GM21423 (cell line): ENCODE measurements around the gene SV2C.
"Not testable (repeated sequence)": the region's sequence is repeated elsewhere in the genome, so short reads cannot be mapped to it uniquely, and the experiment has no call there.

Source experiments
- ATAC-seq: cut with Tn5 transposase; IDR thresholded peaks from one replicate; pipeline ENCODE4 v1.9.1; 2021; ENCODE audit warnings: mild to moderate bottlenecking, moderate library complexity; ENCODE audit not compliant: unreplicated experiment

SV2C gene

DNA sequence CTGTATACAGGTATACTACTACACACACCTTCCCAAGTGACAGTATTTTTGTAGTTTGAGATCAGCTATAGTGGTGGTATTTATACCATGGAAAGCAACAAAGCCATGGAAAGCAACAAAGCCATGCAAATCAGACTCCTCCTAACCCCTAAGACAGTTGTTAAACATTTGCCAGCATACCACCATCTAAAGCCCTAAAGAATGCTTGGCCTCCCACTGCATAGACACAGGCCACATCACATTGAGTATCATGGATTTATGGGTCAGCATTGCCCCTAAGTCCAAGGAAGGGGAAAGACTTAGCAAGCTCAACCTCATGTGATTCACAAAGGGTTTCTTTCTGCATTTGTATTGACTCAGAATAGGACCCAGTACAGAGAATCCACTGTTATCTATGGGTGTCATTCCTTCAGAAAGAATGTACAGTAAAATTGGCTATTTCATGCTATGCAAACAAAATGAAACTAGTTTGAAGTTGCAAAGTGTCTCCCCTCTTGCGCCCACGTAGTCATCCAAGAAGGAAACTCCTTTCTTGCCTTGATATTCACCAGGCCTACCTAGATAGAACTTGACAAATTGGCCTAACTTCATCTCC is 249.5 kb downstream of the SV2C start:
- ATAC-seq = no peak

DNA sequence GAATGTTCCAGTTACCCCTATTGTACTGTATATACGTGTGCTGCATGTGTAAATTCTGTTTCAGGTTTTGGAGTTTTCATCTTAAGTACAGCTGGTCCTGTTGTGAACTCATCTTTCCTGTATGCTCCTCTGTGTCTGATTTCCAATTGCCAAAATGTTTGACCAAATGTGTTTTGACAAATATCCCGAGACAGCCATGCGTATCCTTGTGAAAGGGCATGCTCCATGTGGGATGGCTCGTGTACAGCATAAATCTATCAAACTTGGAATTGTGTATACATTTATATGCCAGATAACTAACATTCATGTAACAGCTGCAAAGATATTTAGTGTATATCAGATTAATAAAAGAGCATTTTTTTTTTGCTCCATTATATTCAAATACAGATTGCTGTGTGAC is 250.4 kb downstream of the SV2C start:
- ATAC-seq = no peak

DNA sequence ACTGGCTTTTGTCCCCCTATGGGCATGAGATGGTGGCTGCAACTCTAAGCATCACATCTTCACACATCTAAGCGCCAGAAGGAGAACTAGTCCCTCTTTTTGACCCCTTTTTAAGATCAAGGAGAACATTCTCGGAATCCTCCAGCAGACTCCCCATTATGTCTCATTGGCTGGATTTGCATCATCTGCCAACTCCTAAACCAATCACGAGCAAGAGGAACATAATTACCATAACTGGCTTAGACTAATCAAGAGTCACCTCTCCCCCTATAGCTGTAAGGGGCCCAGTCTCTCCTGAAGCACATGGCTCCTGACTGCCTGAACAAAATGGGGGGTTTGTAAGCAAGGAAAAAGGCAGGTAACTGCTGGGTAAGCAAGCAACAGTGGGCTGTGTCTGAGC is 251.4 kb downstream of the SV2C start:
- no peak for ATAC-seq

DNA sequence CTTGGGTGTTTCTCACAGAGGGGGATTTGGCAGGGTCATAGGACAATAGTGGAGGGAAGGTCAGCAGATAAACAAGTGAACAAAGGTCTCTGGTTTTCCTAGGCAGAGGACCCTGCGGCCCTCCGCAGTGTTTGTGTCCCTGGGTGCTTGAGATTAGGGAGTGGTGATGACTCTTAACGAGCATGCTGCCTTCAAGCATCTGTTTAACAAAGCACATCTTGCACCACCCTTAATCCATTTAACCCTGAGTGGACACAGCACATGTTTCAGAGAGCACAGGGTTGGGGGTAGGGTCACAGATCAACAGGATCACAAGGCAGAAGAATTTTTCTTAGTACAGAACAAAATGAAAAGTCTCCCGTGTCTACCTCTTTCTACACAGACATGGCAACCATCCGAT is 252.3 kb downstream of the SV2C start:
- ATAC-seq = not testable (repeated sequence)

DNA sequence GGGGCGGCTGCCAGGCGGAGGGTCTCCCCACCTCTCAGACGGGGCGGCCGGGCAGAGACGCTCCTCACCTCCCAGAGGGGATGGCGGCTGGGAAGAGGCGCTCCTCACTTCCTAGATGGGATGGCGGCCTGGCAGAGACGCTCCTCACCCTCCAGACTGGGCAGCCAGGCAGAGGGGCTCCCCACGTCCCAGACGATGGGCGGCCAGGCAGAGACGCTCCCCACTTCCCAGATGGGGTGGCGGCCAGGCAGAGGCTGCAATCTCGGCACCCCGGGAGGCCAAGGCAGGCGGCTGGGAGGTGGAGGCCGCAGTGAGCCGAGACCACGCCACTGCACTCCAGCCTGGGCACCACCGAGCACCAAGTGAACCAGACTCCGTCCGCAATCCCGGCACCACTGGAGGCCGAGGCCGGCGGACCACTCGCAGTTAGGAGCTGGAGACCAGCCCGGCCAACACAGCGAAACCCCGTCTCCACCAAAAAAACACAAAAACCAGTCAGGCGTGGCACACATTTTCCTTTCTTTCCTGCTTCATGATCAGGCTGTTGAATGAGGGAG is 253.1 kb downstream of the SV2C start:
- not testable (repeated sequence) for ATAC-seq

DNA sequence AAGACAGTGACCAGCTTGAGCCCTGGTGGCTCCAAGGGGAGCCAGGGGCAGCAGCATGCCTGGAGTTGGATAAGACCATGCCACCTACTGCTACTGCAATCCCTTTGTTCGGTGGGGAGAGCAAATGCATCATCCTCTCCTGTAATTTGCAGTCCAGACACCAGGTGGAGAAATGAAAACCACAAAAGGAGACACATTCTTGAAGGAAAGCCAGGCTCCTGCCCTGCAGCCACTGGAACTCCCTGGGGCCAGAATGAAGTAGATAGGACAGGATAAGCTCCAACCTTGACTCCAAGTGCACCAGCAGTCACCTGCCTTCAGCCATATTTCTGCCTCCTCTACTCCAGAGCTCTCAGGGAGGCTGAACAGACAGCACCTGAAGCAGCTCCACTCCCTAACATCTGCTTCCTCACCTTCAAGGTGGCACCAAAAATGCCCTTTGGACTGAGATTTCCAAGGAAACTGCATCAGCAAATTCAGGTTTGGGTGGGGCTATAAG is 254.8 kb downstream of the SV2C start:
- ATAC-seq = no peak

DNA sequence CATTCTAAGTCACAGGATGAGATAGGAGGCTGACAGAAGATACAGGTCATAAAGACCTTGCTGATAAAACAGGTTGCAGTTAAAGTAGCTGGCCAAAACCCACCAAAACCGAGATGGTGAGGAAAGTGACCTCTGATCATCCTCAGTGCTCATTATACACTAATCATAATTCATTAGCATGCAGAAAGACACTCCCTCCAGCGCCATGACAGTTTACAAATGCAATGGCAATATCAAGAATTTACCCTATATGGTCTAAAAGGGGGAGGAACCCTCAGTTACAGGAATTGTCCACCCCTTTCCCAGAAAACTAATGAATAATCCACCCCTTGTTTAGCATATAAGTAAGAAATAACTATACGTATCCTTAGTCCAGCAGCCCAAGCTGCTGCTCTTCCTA is 256.7 kb downstream of the SV2C start:
- no peak for ATAC-seq

DNA sequence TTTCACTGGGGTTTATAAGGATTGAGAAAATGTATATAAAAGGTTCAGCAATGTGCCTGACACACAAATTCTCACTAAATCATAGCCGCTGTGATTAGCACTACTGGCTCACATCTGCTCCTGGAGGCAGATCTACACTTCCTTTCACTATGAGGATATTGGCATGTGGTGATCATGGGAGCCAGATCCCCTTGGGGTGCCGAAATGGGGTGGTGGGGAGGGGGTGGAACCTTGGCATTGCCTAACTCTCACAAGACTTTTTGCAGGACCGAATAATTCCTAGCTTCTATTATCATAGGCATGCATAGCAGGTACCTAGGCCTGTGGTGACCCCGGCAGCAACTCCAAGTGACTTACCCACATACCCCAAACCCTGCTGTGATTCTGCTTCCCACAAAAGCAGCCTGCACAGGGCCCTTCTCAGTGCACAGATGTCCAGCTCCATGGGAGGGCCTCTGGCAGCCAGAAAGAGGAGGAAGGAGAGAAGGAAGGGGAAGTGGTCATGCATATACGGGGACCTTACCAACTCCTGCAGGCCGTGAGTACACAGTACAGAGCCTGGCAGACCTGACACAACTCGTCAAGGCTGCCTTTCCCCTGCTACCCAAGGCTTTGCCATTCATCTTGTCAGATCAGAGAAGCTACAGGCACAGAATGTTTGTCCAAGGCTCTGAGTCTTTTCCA is 258.6 kb downstream of the SV2C start:
- no peak for ATAC-seq

DNA sequence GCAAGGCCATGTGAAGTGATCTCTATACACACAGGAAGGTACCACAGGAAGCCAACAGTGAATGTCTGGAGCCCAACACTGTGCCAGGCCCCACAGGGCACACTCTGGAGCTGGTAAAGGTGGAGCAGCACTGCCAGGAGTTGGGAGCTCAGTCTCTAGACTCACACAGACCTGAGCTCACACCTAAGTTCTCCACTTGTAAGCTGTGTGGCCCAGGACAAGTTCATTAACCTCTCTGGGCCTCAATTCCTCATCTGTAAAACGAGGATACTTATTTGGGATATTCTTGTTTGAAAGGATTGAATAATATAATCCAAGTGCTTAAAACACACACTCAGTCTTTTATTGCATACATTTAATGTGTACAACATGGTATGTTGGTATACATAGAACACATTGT is 259.3 kb downstream of the SV2C start:
- ATAC-seq = no peak

DNA sequence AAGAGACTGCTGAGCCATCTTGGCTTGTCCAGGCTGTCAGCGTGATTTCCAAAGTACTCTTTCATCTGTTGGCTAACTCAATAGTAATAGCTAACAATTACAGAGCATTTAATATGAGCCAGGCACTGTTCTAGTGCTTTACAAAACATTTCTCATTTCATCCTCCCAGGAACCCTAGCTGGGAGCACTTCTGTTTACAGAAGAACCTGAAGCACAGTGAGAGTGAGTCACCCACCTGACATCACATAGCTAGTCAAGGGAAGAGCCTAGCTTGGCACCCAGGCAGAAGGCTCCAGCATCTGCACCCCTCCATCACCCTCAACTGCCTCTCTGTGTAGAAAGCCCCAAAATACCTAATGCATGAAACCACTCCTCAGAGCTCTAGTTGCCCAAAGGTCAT is 262.4 kb downstream of the SV2C start:
- ATAC-seq = no peak

DNA sequence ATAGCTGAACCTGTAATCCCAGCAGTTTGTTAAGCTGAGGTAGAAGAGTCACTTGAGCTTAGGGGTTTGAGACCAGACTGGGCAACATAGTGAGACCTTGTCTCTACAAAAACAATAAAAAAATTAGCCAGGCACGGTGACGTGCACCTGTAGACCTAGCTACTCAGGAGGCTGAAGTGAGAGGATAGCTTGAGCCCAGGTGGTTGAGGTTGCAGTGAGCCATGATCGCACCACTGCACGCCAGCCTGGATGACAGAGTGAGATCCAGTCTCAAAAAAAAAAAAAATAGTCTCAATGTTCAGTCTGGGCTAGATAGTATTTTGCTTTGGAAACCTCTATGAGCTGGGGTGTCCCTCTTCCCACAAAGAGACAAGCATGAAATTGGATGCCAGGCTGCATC is 268.0 kb downstream of the SV2C start:
- peak; percentile 17 for ATAC-seq

DNA sequence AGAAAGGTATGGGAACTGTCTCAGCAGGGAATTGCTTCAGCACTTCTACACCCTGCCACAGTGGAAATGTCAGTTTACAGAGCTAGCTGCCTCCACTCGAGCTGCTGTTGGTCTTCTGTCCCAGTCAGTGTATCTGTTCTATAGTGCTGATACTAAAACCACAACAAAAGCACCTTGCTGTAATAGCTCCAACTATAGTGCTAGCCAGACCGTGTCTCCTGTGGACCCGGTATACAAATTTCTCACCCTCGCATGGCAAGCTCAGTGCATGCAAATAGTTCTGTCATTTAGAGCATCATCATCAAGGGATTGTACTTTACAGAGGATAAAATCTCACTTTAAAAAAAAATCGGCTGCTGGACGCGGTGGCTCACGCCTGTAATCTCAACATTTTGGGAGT is 268.4 kb downstream of the SV2C start:
- ATAC-seq = peak; percentile 99

DNA sequence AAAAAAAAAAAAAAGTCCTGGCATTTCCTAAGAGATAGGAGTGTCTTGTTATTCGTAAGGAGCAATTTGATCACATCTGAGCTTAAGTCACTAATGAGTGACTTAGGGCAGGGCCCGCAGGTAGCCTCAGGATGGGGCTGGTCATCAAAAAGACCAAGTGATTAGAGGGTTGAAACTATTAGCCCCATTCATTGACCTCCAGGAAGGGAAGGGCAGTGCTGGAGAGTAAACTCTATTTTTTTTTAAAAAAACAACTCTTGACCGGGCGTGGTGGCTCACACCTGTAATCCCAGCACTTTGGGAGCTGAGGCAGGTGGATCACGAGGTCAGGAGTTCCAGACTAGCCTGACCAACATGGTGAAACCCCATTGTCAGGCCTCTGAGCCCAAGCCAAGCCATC is 273.7 kb downstream of the SV2C start:
- ATAC-seq = no peak

DNA sequence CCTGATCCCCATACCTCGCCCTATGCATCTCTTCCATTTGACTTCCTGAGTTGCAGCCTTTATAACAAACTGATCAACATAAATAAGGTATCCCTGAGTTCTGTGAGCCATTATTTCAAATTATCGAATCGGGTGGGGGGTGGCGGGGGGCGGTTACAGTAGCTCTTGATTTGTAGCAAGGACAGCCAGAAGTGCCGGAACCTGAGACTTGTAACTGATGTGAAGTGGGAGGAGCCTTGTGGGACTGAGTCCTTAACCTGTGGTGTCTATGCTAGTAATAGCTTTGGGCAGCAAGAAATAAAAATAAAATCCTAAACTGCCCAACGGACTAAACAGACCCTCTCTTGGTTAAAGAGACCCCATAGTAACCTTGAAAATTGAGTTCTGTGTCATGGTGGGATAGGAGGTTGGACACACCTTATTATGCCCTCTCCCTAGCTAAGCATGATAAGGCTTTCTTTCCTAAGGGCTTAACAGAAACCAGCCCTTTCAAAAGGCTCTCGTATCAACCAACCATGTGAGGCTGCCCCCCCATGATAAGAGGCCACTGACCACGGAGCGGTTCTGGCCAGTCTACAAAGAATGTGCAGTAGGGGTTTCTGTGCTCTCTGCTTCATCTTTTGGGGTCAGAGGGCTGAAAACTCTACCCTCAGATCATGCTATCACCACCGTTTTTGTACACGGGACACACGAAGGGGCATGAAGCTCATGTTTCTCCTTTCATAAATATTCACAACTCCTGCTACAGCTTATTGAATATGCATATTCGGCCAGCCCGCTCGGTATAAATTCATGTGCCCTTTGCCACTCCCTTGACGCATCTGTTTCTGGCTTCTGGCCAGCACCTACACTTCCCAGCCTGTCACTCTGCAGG is 280.4 kb downstream of the SV2C start:
- no peak for ATAC-seq

DNA sequence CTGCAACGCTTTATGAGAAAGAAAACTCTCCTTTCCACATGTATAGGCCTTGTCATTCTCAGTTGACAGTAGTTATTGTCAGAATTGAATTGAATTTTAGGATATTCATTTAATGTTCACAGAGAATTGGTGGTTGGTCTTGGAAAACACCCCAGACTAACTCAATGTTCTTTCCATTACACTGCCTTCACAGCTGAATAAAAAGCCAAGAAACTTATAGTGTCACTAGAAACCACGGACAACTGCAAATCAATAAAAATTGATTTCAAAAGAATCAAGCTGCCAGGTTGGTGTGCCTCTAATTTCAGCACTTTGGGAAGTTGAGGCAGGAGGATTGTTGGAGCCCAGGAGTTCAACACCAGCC is 281.0 kb downstream of the SV2C start:
- no peak for ATAC-seq

DNA sequence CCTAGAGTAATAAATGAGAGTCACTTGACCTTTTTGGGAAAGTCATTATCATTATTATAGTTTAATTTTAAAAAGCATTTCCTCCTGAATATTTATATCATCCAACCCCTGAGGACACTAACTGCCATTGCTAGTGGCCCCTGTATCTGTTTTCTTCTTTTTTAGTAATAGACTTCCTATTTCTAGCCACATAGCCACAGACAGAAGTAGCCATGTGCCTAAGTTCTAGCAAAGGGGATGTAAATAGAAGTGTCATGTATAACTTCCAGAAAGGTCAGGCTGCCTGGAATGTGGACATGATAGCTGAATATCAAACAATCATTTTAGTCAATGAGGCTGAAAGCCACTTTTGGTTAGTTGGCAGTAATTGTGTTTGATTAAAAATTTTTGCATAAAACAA is 282.4 kb downstream of the SV2C start:
- no peak for ATAC-seq

DNA sequence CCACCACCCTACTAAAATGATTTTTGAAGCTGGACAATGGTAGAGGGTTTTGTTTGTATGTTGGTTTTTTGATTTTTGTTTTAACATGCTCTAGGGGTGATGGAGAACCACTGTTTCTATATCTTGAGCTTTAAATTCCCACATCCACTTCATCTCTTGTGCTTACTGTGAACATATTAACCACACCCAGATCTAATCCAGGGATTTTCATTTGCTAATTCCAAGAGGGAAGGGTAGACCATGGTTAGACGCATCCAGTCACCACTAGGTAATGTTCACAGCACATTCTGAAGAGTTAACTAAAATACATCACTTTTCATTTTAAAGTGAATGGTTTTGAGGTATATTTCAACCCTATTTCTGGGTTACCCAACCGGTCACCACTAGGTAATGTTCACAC is 283.4 kb downstream of the SV2C start:
- ATAC-seq = no peak

DNA sequence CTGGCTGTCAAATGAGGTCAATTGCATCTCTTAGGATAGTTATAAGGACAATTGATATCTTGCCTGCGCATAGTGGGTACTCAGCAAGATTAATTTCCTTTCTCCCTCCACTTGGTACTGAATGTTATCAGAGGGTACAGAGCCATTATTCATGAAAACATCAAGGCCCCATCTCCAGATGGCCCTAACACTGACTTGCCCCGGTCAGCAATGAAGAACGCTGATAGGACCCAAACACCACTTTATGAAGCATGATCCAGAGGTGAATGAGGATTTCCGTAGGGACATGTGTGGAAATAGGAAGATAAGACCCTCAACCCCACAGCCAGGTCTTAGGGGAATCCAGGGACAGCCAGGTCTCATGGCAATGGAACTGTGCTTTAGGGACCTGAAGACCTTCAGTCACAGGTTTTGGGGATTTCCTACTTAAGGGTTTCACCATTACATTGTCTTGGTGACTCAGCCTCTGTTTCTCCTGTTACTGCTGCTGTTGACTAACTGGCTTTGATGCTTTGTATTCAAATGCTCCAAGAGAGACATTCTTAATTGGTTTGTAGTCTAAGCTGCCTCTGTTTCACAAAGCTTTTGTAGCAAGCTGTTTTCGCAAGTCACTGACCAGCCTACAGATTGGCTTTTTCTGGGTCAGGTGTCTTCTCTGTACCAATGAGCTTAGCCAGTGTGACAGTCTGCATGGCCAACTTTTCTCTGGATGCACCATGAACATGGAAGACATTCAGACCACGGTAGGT is 284.6 kb downstream of the SV2C start:
- peak; percentile 55 for ATAC-seq

DNA sequence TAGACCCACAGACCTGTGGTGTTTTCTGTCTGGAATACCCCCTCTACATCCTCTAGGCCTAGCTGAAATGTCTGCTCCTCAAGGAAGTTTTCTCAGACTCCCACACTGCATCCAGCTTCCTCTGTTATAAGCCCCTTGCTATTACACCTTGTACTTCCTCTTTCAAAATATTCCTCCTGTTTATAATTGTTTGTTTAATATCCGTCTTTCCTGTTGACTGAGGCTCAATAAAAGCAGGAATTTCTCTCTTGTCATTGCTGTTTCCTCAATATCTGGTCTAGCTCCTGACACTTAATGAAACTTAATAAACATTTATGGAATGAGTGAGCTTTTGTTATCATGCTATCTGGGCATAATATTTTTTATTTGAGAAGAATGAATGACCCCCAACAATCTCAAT is 285.8 kb downstream of the SV2C start:
- no peak for ATAC-seq

DNA sequence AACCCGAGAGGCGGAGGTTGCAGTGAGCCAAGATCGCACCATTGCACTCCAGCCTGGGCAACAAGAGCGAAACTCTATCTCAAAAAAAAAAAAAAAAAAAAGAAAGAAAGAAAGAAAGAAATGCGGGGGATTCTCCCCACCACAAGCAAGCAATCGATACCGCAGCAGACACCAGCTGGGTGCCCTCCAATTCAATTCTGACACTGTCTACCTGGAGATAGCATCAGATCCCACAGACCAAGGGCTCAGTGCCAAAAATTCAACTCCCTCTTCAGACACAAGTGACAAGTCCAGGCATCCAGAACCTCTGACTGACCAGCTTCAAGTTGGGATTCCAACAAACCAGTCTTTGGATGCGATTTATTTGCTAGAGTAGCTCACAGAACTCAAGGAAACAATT is 286.5 kb downstream of the SV2C start:
- not testable (repeated sequence) for ATAC-seq

DNA sequence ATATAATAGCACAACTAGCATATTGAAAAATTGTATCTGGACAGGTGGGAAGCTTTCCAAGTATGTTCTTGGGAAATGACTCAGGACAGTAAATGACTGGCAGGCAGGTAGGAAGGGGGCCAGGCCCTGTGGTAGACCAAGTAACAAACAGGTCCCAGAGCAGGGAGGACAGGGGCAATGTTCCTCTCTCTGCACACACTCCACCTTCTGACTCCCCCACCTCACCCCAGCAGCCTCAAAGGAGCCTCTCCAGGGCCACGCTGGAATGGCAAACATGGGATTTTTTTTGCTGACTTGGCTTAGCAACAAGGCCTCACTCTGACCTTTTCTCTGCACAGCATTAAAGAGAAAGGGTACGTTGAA is 288.8 kb downstream of the SV2C start:
- no peak for ATAC-seq
